DOHH2 (cell line): ENCODE results near the gene TAF4.

ENCODE experiments used
- H3F3A ChIP-seq: fragments of 200-600 bp; sonication (generic), shearing (Covaris generic); 2 replicates; pipeline ENCODE4 v1.6.0; 2016; ENCODE audit warnings: antibody characterized with exemption, mild to moderate bottlenecking; ENCODE audit not compliant: control insufficient read depth, insufficient read depth
- H3K27ac ChIP-seq: fragments of 200-600 bp; sonication (generic); 2 replicates; pipeline ENCODE4 v1.5.1; 2014; ENCODE audit warnings: low read depth, mild to moderate bottlenecking, low read length, moderate library complexity
- H3K27me3 ChIP-seq: fragments of 200-600 bp; sonication (generic); 2 replicates; pipeline ENCODE4 v1.6.1; 2014; ENCODE audit warnings: mild to moderate bottlenecking, low read length, mixed read lengths; ENCODE audit not compliant: control insufficient read depth
- H3K36me3 ChIP-seq: fragments of 200-600 bp; sonication (generic); 2 replicates; pipeline ENCODE4 v1.6.1; 2014; ENCODE audit warnings: mild to moderate bottlenecking, low read length, moderate library complexity, mixed read lengths; ENCODE audit not compliant: control insufficient read depth
- H3K4me1 ChIP-seq: fragments of 200-600 bp; sonication (generic); 2 replicates; pipeline ENCODE4 v1.6.1; 2014; ENCODE audit warnings: mild to moderate bottlenecking, low read length, mixed read lengths; ENCODE audit not compliant: control insufficient read depth
- H3K4me2 ChIP-seq: fragments of 200-600 bp; sonication (generic); 2 replicates; pipeline ENCODE4 v1.6.0; 2014; ENCODE audit warnings: mild to moderate bottlenecking, low read length, moderate library complexity
- H3K4me3 ChIP-seq: fragments of 200-600 bp; sonication (generic); 2 replicates; pipeline ENCODE4 v1.5.1; 2014; ENCODE audit warnings: mild to moderate bottlenecking, low read length, mixed read lengths
- H3K79me2 ChIP-seq: fragments of 200-600 bp; sonication (generic); 2 replicates; pipeline ENCODE4 v1.6.1; 2014; ENCODE audit warnings: mild to moderate bottlenecking, low read length, mixed read lengths; ENCODE audit not compliant: control insufficient read depth
- H3K9me2 ChIP-seq: fragments of 200-600 bp; sonication (generic); replicated peaks from 2 replicates; pipeline ENCODE4 v1.6.1; 2014; ENCODE audit warnings: mild to moderate bottlenecking, low read length, mixed read lengths; ENCODE audit not compliant: control insufficient read depth
- H3K9me3 ChIP-seq: fragments of 200-600 bp; sonication (generic); 2 replicates; pipeline ENCODE4 v1.6.1; 2014; ENCODE audit warnings: antibody characterized with exemption, low read length, mixed read lengths; ENCODE audit not compliant: control insufficient read depth, insufficient read depth
- H4K20me1 ChIP-seq: fragments of 200-600 bp; sonication (generic); 2 replicates; pipeline ENCODE4 v1.6.0; 2014; ENCODE audit warnings: low read depth, mild to moderate bottlenecking, antibody characterized with exemption, low read length, moderate library complexity; ENCODE audit not compliant: control insufficient read depth, insufficient read depth
- EZH2phosphoT487 ChIP-seq: fragments of 200-600 bp; sonication (generic); IDR thresholded peaks from 2 replicates; pipeline ENCODE4 v1.6.1; 2017; ENCODE audit warnings: borderline replicate concordance, mild to moderate bottlenecking, antibody characterized with exemption, low read length, moderate library complexity, mixed read lengths
- TF ChIP-seq, protein P1 (sequence below): fragments of 200-600 bp; sonication (generic); IDR thresholded peaks from one replicate; pipeline ENCODE4 v1.5.1; 2014; ENCODE audit warnings: antibody characterized with exemption, mild to moderate bottlenecking, low read depth, low read length; ENCODE audit not compliant: poor library complexity, severe bottlenecking

Gene TAF4

DNA sequence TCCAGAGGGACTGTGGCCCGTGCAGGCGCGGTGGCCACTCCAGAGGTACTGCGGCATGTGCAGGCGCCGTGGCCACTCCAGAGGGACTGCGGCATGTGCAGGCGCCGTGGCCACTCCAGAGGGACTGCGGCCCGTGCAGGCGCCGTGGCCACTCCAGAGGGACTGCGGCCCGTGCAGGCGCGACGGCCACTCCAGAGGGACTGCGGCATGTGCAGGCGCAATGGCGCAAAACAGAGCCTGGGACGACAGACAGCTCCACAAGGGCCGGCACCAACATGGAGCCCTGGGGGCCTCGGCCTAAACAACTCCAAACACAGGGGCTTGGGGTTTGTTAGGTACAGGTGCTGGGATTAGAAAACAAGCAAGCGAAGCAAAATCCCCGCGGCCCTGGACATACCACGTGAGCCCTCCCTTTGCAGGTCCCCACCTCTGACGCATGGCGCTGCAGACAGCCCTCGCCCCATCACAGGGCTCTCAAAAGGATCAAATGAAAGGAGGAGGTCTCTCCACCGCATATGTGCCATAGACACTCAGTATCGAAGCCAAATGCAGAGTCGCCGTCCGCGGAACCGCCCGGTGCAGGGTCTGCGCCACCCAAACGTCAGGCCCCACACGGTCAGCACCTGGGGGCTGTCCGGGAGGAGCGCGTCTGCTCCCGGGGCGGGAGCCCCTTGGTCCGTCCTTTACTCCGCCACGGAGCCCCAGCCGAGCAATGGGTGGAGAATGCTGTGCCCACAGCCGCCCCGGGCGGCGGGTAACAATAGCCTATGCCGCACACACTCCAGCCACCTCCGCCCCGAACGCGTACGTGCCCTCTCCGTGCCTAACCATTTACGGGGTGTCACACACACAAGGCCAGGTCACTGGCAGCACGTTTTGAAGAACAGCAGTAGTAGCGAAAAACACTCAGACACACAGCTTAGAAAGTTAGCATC, 85.7 kb downstream of the TAF4 start:
- Histone ChIP-seq H3K36me3 (peaks cover 25% of the 10 kb centered on the region), H3K4me1 (no peaks in the 10 kb centered on the region), H3K9me2 (no peaks in the 10 kb centered on the region), H3K4me2 (no peak overlapping the region), H3K79me2 (peaks cover 7% of the 10 kb centered on the region; the same call in 1 of the 2 replicates), H4K20me1 (no peaks in the 10 kb centered on the region), H3K27me3 (no peaks in the 10 kb centered on the region), H3F3A (no peaks in the 10 kb centered on the region; the same call in 1 of the 2 replicates), H3K4me3 (no peak overlapping the region), H3K9me3 (no peaks in the 10 kb centered on the region), H3K27ac (no peak overlapping the region)
- TF ChIP-seq, protein P1, sequence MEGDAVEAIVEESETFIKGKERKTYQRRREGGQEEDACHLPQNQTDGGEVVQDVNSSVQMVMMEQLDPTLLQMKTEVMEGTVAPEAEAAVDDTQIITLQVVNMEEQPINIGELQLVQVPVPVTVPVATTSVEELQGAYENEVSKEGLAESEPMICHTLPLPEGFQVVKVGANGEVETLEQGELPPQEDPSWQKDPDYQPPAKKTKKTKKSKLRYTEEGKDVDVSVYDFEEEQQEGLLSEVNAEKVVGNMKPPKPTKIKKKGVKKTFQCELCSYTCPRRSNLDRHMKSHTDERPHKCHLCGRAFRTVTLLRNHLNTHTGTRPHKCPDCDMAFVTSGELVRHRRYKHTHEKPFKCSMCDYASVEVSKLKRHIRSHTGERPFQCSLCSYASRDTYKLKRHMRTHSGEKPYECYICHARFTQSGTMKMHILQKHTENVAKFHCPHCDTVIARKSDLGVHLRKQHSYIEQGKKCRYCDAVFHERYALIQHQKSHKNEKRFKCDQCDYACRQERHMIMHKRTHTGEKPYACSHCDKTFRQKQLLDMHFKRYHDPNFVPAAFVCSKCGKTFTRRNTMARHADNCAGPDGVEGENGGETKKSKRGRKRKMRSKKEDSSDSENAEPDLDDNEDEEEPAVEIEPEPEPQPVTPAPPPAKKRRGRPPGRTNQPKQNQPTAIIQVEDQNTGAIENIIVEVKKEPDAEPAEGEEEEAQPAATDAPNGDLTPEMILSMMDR = no peak
- TF ChIP-seq EZH2phosphoT487 = no peak

DNA sequence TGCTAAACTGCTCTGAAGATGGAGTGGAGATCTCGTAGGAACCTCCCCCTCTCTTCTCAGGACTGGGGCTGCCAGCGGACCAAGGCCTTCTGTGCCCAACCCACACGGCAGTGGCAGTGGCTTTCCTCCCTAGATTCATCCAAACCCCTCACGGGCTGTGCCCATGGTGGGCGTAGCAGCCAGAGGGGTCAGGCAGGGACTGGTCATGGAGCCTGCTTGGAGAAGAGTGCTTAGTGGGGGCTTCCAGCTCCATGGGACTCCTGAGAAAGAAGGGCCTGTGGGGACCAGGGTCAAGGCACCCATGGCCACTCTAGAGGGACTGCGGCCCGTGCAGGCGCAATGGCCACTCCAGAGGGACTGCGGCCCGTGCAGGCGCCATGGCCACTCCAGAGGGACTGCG, 86.6 kb downstream of the TAF4 start:
- Histone ChIP-seq H3K4me3 (no peak overlapping the region), H3K27me3 (no peaks in the 10 kb centered on the region), H3K9me3 (no peaks in the 10 kb centered on the region), H3K9me2 (no peaks in the 10 kb centered on the region), H4K20me1 (no peaks in the 10 kb centered on the region), H3K4me2 (no peak overlapping the region), H3K4me1 (no peaks in the 10 kb centered on the region), H3F3A (no peaks in the 10 kb centered on the region; the same call in 1 of the 2 replicates), H3K27ac (no peak overlapping the region), H3K79me2 (peaks cover 7% of the 10 kb centered on the region; the same call in 1 of the 2 replicates), H3K36me3 (peaks cover 30% of the 10 kb centered on the region)
- no peak for TF ChIP-seq EZH2phosphoT487
- TF ChIP-seq, protein P1 = no peak

DNA sequence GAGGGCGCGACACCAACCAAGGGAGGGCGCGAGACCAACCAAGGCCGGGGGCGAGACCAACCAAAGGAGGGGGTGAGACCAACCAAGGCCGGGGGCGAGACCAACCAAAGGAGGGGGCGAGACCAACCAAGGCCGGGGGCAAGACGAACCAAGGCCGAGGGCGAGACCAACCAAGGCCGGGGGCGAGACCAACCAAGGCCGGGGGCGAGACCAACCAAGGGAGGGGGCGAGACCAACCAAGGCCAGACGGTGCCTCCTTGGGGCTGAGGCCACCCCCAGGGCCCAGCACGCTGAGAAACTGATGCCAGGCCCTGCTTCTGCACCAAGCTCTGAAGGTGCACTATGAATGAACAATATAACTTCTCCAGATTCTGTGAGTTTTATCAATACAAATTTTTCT, 87.2 kb downstream of the TAF4 start:
- Histone ChIP-seq H3K9me3 (no peaks in the 10 kb centered on the region), H3K4me1 (no peaks in the 10 kb centered on the region), H3K36me3 (peaks cover 36% of the 10 kb centered on the region), H3K79me2 (peaks cover 7% of the 10 kb centered on the region; the same call in 1 of the 2 replicates), H3K9me2 (no peaks in the 10 kb centered on the region), H3K4me2 (no peak overlapping the region), H3K27me3 (no peaks in the 10 kb centered on the region), H3F3A (no peaks in the 10 kb centered on the region; the same call in 1 of the 2 replicates), H3K27ac (no peak overlapping the region), H4K20me1 (no peaks in the 10 kb centered on the region), H3K4me3 (no peak overlapping the region)
- TF ChIP-seq, protein P1 = no peak
- TF ChIP-seq EZH2phosphoT487 = no peak
